HEK293 (cell line): ENCODE results near the gene FADS1.
A peak's percentile ranks its signal among the peaks of the same experiment; 100 is the strongest.

ENCODE experiments used
- CTCF ChIA-PET: fragments of 350-600 bp; formaldehyde crosslinking; extraction: SDS; loops from one replicate; lab custom pipeline; 2021; ENCODE audit warnings: antibody characterized with exemption; lab: Yijun Ruan, JAX
- POLR2A ChIA-PET: fragments of 300-600 bp; formaldehyde crosslinking; extraction: SDS; loops from one replicate; lab custom pipeline; 2020; ENCODE audit warnings: antibody characterized with exemption, inconsistent platforms; lab: Yijun Ruan, JAX
- H3K27ac ChIP-seq: fragments of 200-500 bp; sonication (Bioruptor generic); 2 replicates; pipeline ENCODE4 v1.5.1; 2014; ENCODE audit warnings: low read depth, low read length, control low read depth, inconsistent platforms; ENCODE audit errors: extremely low read depth
- H3K36me3 ChIP-seq, 2 experiments: fragments of 200-500 bp in 1 of 2; sonication (Bioruptor generic) in 1 of 2; 1 replicate in 1 of 2; 2 replicates in 1 of 2; pipeline ENCODE4 v1.5.1; 2014 to 2017; ENCODE audit warnings: inconsistent platforms in 2 of 2, low read length in 2 of 2; ENCODE audit not compliant: control insufficient read depth in 2 of 2, insufficient read depth in 1 of 2
- H3K4me1 ChIP-seq: fragments of 200-500 bp; sonication (Bioruptor generic); 2 replicates; pipeline ENCODE4 v1.5.1; 2014; ENCODE audit warnings: mild to moderate bottlenecking, low read length, inconsistent platforms; ENCODE audit not compliant: control insufficient read depth, insufficient read depth
- H3K4me3 ChIP-seq: 2 replicates; pipeline ENCODE4 v1.5.1; 2011; ENCODE audit warnings: low read depth, mild to moderate bottlenecking, control low read depth, low read length, moderate library complexity
- H3K9me3 ChIP-seq: fragments of 200-500 bp; sonication (Bioruptor generic); 2 replicates; pipeline ENCODE4 v1.5.1; 2014; ENCODE audit warnings: low read depth, low read length, inconsistent platforms; ENCODE audit not compliant: control insufficient read depth, insufficient read depth
- BCL6B ChIP-seq: fragments of 450-650 bp; formaldehyde crosslinking; IDR thresholded peaks from 2 replicates; pipeline ENCODE4 v1.5.1; 2017; ENCODE audit warnings: missing biosample characterization, missing genetic modification characterization
- KLF17 ChIP-seq: fragments of 450-650 bp; formaldehyde crosslinking; IDR thresholded peaks from 2 replicates; pipeline ENCODE4 v1.5.1; 2016; ENCODE audit warnings: missing biosample characterization, missing genetic modification characterization
- MEIS1 ChIP-seq: sonication (generic); formaldehyde crosslinking; IDR thresholded peaks from 2 replicates; pipeline ENCODE4 v1.8.1; 2022; ENCODE audit warnings: missing genetic modification reagents, mild to moderate bottlenecking, borderline replicate concordance
- MYNN ChIP-seq: fragments of 450-650 bp; formaldehyde crosslinking; IDR thresholded peaks from 2 replicates; pipeline ENCODE4 v1.5.1; 2016; ENCODE audit warnings: missing biosample characterization, missing genetic modification characterization, borderline replicate concordance
- OVOL3 ChIP-seq: fragments of 450-650 bp; formaldehyde crosslinking; IDR thresholded peaks from 2 replicates; pipeline ENCODE4 v1.5.1; 2016; ENCODE audit warnings: missing biosample characterization, missing genetic modification characterization
- PATZ1 ChIP-seq: fragments of 450-650 bp; formaldehyde crosslinking; IDR thresholded peaks from 2 replicates; pipeline ENCODE4 v1.5.1; 2016; ENCODE audit warnings: missing biosample characterization, missing genetic modification characterization
- PRDM6 ChIP-seq: fragments of 450-650 bp; formaldehyde crosslinking; IDR thresholded peaks from 2 replicates; pipeline ENCODE4 v1.5.1; 2017; ENCODE audit warnings: missing biosample characterization, missing genetic modification characterization
- YY2 ChIP-seq: fragments of 450-650 bp; formaldehyde crosslinking; IDR thresholded peaks from 2 replicates; pipeline ENCODE4 v1.5.1; 2016; ENCODE audit warnings: missing biosample characterization, missing genetic modification characterization
- ZBTB26 ChIP-seq: fragments of 450-650 bp; formaldehyde crosslinking; optimal IDR thresholded peaks from 2 replicates; pipeline ENCODE3; 2016; ENCODE audit warnings: missing biosample characterization, mild to moderate bottlenecking, missing genetic modification characterization
- ZBTB48 ChIP-seq: fragments of 450-650 bp; formaldehyde crosslinking; IDR thresholded peaks from 2 replicates; pipeline ENCODE4 v1.5.1; 2016; ENCODE audit warnings: missing biosample characterization, missing genetic modification characterization
- ZFHX2 ChIP-seq: fragments of 450-650 bp; formaldehyde crosslinking; conservative IDR thresholded peaks from 2 replicates; pipeline ENCODE4 v1.5.1; 2016; ENCODE audit warnings: missing biosample characterization, missing genetic modification characterization
- ZFP41 ChIP-seq: fragments of 450-650 bp; formaldehyde crosslinking; IDR thresholded peaks from 2 replicates; pipeline ENCODE4 v1.5.1; 2016; ENCODE audit warnings: missing biosample characterization, missing genetic modification characterization, borderline replicate concordance
- ZIC2 ChIP-seq: fragments of 450-650 bp; formaldehyde crosslinking; IDR thresholded peaks from 2 replicates; pipeline ENCODE4 v1.5.1; 2016; ENCODE audit warnings: missing biosample characterization, missing genetic modification characterization
- ZNF121 ChIP-seq: fragments of 450-650 bp; formaldehyde crosslinking; IDR thresholded peaks from 2 replicates; pipeline ENCODE4 v1.5.1; 2016; ENCODE audit warnings: missing biosample characterization, missing genetic modification characterization
- ZNF138 ChIP-seq: fragments of 450-650 bp; formaldehyde crosslinking; IDR thresholded peaks from 2 replicates; pipeline ENCODE4 v1.5.1; 2016; ENCODE audit warnings: missing biosample characterization, missing genetic modification characterization, borderline replicate concordance
- ZNF2 ChIP-seq: fragments of 450-650 bp; formaldehyde crosslinking; IDR thresholded peaks from 2 replicates; pipeline ENCODE4 v1.5.1; 2016; ENCODE audit warnings: missing biosample characterization, missing genetic modification characterization
- ZNF24 ChIP-seq: fragments of 450-650 bp; formaldehyde crosslinking; IDR thresholded peaks from 2 replicates; pipeline ENCODE4 v1.5.1; 2016; ENCODE audit warnings: missing biosample characterization, missing genetic modification characterization
- ZNF266 ChIP-seq: fragments of 450-650 bp; formaldehyde crosslinking; IDR thresholded peaks from 2 replicates; pipeline ENCODE4 v1.5.1; 2016; ENCODE audit warnings: missing biosample characterization, missing genetic modification characterization, low read depth
- ZNF274 ChIP-seq, 2 experiments: fragments of 200-500 bp in 1 of 2; fragments of 450-650 bp in 1 of 2; sonication (Bioruptor generic) in 1 of 2; formaldehyde crosslinking in 1 of 2; IDR thresholded peaks; 2 replicates each; pipeline versions ENCODE4 v1.5.1 to v1.6.1; 2014 to 2016; ENCODE audit warnings: borderline replicate concordance in 1 of 2, inconsistent platforms in 1 of 2, low read length in 1 of 2, missing biosample characterization in 1 of 2, missing genetic modification characterization in 1 of 2
- ZNF449 ChIP-seq: fragments of 450-650 bp; formaldehyde crosslinking; IDR thresholded peaks from 2 replicates; pipeline ENCODE4 v1.5.1; 2017; ENCODE audit warnings: missing biosample characterization, mild to moderate bottlenecking, missing genetic modification characterization, moderate library complexity
- ZNF549 ChIP-seq: fragments of 450-650 bp; IDR thresholded peaks from 2 replicates; pipeline ENCODE4 v1.5.1; 2018; ENCODE audit warnings: missing biosample characterization, missing genetic modification characterization, mild to moderate bottlenecking, inconsistent platforms, moderate library complexity
- ZNF555 ChIP-seq: fragments of 450-650 bp; formaldehyde crosslinking; conservative IDR thresholded peaks from 2 replicates; pipeline ENCODE4 v1.5.1; 2017; ENCODE audit warnings: missing biosample characterization, mild to moderate bottlenecking, missing genetic modification characterization, inconsistent platforms
- ZNF664 ChIP-seq: fragments of 450-650 bp; formaldehyde crosslinking; IDR thresholded peaks from 2 replicates; pipeline ENCODE4 v1.5.1; 2016; ENCODE audit warnings: missing biosample characterization, missing genetic modification characterization
- ZNF677 ChIP-seq: fragments of 450-650 bp; IDR thresholded peaks from 2 replicates; pipeline ENCODE4 v1.5.0; 2018; ENCODE audit warnings: missing biosample characterization, mild to moderate bottlenecking, missing genetic modification characterization, moderate library complexity

Gene FADS1

GRCh38 chr11:61752117-61752924, 64.5 kb downstream of the FADS1 start, which contains the start of gene MYRF:
MYRF (plus strand) TSS chr11:61752636; CDS start chr11:61752745, 109 bp downstream.
- TF ChIP-seq ZNF549 (no peak), ZNF555 (tag by site-specific recombination) (no peak), ZBTB26 (tag by site-specific recombination) (peak; percentile 37), ZNF449 (no peak), ZNF677 (tag by site-specific recombination) (no peak), ZNF24 (tag by site-specific recombination) (no peak), ZNF138 (tag by site-specific recombination) (no peak), ZNF266 (tag by site-specific recombination) (no peak), ZNF121 (tag by site-specific recombination) (peak; percentile 95), ZNF2 (tag by site-specific recombination) (no peak), PATZ1 (tag by site-specific recombination) (0 out of 2 replicates have a peak, but pooled peaks have one; percentile 15), ZNF274 (IDR thresholded peaks at IDR 0.05; ENCODE audit: low read length) (no peak), ZNF274 (tag by site-specific recombination; IDR thresholded peaks at IDR 0.05; ENCODE audit: borderline replicate concordance) (no peak), PRDM6 (tag by site-specific recombination) (no peak), YY2 (tag by site-specific recombination) (no peak), ZBTB48 (tag by site-specific recombination) (peak; percentile 42; the same call in 1 of the 2 replicates), KLF17 (tag by site-specific recombination) (no peak), BCL6B (tag by site-specific recombination) (no peak), ZFHX2 (peak; percentile 60), ZFP41 (tag by site-specific recombination) (no peak), OVOL3 (no peak), ZNF664 (no peak), MYNN (tag by site-specific recombination) (no peak), ZIC2 (0 out of 2 replicates have a peak, but pooled peaks have one; percentile 6), MEIS1 (CRISPR knock-in tag) (no peak)
- no peaks in the 10 kb centered on the region for H3K9me3 ChIP-seq
- H3K4me1 ChIP-seq, result no peaks in the 10 kb centered on the region; the same call in 1 of the 2 replicates
- H3K4me3 ChIP-seq, result peak within 1 kb of the TSS; percentile 34
- H3K36me3 ChIP-seq, result no peaks in the 10 kb centered on the region
- no peak within 1 kb of the TSS for H3K27ac ChIP-seq
- ChIA-PET POLR2A (interaction anchor here (1.1 kb wide), 1 partner anchor 27 kb away, joined by 3 read pairs; no protein-coding TSS in a partner anchor), CTCF (interaction anchor here (0.7 to 6.7 kb wide), 9 partner anchors 14 to 364 kb away, joined by 3 to 118 read pairs (median 6); partner anchors contain the start of genes FEN1 and TMEM258)
